NB4 (cell line): ENCODE measurements around the gene DNAH17.

Experiments
- CTCF ChIP-seq: IDR thresholded peaks from one replicate; pipeline ENCODE4 v1.5.1; 2012; ENCODE audit warnings: low read depth, low read length
- MAX ChIP-seq: IDR thresholded peaks from 2 replicates; pipeline ENCODE4 v1.6.1; 2011; ENCODE audit warnings: low read depth, low read length
- POLR2A ChIP-seq: IDR thresholded peaks from 2 replicates; pipeline ENCODE4 v1.6.1; 2011; ENCODE audit warnings: mild to moderate bottlenecking; ENCODE audit not compliant: insufficient read length; ENCODE audit errors: extremely low read depth

GRCh38 chr17:78379131-78379491 is 198.1 kb downstream of the DNAH17 start:
- TF ChIP-seq POLR2A, result no peak
- no peak for TF ChIP-seq CTCF
- TF ChIP-seq MAX, result no peak
